ENCODE results near the gene MECR.

- TF ChIP-seq CTCF (IDR thresholded peaks at IDR 0.05; ENCODE audit: low read depth, low read length, poor library complexity, severe bottlenecking) (no peak), EZH2phosphoT487 (IDR thresholded peaks at IDR 0.05; ENCODE audit: borderline replicate concordance, low read length) (no peak)
These were observed 38.6 kb upstream of the MECR start for GRCh38 chr1:29269382-29269781.
